Stimulated activated CD4-positive, alpha-beta T cell treated with anti-CD3 and anti-CD28 coated beads, Interleukin-4, amount 100 ng/mL, for 24 hours (primary cell): ENCODE results near the gene CSH1.
"Not testable (repeated sequence)": the region's sequence is repeated elsewhere in the genome, so short reads cannot be mapped to it uniquely, and the experiment has no call there.

Experiments used
- DNase-seq: peaks from one replicate; pipeline ENCODE4 v3.0.0-alpha.2; 2020

The CSH1 gene

GRCh38 chr17:63898899-63899798, 2.8 kb upstream of the CSH1 start:
- peak; percentile 43 for DNase-seq

GRCh38 chr17:63894821-63895220, 1.6 kb downstream of the CSH1 start:
- DNase-seq: not testable (repeated sequence)

- DNase-seq: not testable (repeated sequence)
These were observed 2.4 kb downstream of the CSH1 start for GRCh38 chr17:63894021-63894420.

DNA sequence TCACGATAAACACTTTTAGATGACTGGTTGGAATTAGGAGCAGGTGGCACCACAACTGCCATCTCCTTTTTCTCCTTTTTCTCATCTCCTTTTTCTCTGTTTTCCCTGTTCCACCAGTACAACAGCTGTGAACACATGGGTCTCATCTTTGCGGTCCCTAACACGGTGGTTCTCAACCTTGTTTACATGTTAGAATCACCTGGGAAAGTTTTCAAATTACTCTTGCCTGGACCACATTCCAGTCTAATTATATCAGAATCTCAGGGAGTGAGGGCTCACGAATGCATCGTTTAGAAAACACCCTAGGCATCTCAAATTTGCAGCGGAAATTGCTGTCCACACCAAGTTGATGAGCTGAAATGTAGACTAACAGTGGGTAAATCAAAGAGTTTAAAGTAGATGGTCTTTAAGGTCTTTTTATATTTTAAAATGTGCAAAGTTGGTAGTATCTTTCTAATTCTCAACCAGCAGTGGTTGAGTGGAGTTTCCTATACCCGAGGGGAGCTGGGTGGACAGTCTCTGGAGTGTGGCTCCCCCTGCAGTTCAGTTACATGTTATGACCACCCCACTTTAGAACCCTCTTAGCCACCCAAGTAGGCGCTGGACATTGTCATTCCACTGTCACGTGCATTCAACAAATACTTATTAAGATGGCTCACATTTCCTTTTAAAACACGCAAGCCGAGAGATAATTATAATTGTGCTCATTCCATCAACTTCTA, 3.9 kb downstream of the CSH1 start:
- DNase-seq: not testable (repeated sequence)

GRCh38 chr17:63889026-63889848, 7.1 kb downstream of the CSH1 start:
- DNase-seq: peak; percentile 23

DNA sequence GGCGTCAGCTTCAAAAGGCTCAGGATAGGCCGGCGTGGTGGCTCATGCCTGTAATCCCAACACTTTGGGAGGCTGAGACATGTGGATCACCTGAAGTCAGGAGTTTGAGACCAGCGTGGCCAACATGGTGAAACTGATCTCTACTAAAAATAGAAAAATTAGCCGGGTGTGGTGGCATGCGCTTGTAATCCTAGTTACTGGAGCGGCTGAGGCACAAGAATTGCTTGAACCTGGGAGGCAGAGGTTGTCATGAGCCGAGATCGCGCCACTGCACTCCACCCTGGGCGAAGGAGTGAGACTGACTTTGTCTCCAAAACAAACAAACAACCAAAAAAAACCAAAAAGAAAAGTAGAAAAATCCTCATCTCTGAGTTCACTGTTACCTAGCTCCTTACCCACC, 11.3 kb downstream of the CSH1 start:
- not testable (repeated sequence) for DNase-seq

- not testable (repeated sequence) for DNase-seq
These were observed 13.7 kb downstream of the CSH1 start for GRCh38 chr17:63882626-63883126.

DNA sequence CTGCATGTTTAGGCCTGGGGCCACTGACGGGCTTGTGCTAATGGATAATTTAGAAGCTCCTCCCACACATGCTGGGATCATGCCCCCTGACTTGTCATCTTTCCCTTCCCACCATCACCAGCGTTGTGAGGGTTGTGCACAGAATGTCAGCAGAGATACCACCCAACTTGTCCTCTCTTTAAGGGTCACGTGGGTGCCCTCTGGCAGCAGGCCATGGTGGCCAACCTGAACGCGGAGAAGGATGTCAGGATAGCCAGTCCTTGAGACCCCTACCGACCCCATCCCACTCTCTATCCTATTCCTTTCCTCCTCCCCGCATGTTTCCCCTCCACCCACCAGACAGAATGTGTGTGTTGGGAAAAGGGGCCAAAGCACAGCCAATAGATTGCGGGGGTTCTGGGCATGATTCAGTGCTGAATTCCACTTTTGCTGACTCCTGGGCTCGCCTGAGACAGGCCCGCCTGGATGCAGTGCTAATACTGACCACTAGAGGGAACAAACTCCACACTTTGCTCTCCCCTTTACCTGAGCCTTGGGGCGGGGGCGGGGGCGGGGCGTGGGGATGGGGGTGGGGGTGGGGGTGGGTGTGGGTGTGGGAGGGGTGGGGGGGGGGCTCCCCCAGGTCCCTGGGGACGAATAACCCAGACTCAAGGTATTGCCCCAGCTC, 14.3 kb downstream of the CSH1 start, which contains the start of gene GH2:
TSS of gene GH2 (minus strand) at position 10 of the 667 bp plus-strand sequence. CDS start 143 bp downstream, outside the sequence.
- peak; percentile 71 for DNase-seq

- not testable (repeated sequence) for DNase-seq
These were observed 15.0 kb downstream of the CSH1 start for GRCh38 chr17:63881337-63881736.

- DNase-seq: no peak
These were observed 15.7 kb downstream of the CSH1 start for GRCh38 chr17:63880706-63881105.

- not testable (repeated sequence) for DNase-seq
These were observed 18.0 kb downstream of the CSH1 start for GRCh38 chr17:63878413-63878812.

DNA sequence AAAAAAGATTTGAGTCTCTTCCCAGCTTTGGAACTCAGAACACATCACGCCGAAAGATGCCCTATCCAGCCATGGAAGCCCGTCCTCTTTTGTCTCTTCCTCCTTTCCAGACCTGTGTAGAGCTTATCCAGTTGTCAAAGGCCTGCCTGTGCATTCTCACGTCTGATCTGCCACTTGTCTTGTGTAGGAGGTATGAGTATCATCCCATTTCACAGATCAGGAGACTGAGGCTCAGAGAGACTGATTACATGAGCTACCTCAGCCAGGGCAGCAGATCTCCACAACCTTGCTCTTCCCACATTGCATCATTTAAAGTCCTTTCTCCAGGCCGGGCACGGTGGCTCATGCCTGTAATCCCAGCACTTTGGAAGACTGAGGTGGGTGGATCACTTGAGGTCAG, 21.7 kb downstream of the CSH1 start:
- DNase-seq: not testable (repeated sequence)

DNA sequence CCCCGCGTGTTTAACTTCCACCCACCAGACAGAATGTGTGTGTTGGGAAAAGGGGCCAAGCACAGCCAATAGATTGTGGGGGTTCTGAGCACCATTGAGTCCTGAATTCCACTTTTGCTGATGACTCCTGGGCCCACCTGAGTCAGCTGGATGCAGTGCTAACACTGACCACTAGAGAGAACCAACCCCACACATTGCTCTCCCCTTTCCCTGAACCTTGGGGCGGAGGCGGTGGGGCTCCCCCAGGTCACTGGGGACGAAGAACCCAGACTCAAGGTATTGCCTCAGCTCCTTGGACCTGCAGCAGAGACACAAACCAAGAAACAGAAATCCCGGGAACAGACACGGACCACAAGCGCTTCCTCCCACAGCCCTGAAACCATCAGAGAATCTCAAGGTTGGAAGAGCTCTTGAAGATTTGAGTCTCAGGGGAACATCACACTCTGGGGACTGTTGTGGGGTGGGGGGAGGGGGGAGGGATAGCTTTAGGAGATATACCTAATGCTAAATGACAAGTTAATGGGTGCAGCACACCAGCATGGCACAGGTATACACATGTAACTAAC, 22.2 kb downstream of the CSH1 start:
- DNase-seq: not testable (repeated sequence)

GRCh38 chr17:63873577-63873976, 22.8 kb downstream of the CSH1 start, which contains the start of gene CSH2:
Gene CSH2 (minus strand): TSS chr17:63873677. CDS start chr17:63873614, 63 bp downstream.
- DNase-seq: not testable (repeated sequence)

DNA sequence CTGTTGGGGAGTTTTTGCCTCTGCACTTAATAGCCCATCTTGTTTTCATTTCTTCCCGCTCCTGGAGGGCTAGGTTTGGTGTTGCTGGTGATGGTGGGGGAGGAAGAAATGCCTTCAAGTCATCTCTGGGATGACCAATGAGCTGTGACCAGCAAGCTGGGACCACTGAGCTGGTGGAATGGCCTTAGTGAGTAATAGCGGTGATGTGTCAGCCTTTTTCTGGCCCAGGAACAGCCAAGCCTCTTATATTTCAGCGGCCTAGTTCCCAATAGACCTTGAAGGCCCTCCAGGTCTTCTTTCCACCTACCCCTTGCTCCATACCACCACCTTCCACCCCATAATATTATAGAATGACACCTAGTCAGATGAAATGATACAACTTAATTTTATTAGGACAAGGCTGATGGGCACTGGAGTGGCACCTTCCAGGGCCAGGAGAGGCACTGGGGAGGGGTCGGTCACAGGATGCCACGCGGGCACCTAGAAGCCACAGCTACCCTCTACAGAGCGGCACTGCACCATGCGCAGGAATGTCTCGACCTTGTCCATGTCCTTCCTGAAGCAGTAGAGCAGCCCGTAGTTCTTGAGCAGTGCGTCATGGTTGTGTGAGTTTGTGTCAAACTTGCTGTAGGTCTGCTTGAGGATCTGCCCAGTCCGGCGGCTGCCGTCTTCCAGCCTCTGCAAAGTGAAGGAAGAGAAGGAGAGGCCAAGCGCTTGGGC, 24.6 kb downstream of the CSH1 start:
- DNase-seq: not testable (repeated sequence)

- DNase-seq: not testable (repeated sequence)
These were observed 26.1 kb downstream of the CSH1 start for GRCh38 chr17:63870292-63870665.

DNA sequence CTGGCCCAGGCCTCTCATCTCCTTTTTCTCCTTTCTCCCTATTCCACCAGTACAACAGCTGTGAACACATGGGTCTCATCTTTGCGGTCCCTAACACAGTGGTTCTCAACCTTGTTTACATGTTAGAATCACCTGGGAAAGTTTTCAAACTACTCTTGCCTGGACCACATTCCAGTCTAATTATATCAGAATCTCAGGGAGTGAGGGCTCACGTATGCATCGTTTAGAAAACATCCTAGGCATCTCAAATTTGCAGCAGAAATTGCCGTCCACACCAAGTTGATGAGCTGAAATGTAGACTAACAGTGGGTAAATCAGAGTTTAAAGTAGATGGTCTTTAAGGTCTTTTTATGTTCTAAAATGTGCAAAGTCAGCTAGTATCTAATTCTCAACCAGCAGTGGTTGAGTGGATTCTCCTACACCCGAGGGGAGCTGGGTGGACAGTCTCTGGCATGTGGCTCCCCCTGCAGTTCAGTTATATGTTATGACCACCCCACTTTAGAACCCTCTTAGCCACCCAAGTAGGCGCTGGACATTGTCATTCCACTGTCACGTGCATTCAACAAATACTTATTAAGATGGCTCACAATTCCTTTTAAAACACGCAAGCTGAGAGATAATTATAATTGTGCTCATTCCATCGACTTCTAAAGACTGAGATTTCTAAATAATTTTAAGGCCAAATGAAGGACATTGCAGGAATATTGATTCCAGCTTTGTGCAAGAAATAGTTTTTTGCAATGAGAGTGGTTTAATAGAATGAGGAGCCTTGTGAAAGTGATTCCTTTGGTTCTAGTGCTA, 26.7 kb downstream of the CSH1 start:
- DNase-seq: not testable (repeated sequence)

DNA sequence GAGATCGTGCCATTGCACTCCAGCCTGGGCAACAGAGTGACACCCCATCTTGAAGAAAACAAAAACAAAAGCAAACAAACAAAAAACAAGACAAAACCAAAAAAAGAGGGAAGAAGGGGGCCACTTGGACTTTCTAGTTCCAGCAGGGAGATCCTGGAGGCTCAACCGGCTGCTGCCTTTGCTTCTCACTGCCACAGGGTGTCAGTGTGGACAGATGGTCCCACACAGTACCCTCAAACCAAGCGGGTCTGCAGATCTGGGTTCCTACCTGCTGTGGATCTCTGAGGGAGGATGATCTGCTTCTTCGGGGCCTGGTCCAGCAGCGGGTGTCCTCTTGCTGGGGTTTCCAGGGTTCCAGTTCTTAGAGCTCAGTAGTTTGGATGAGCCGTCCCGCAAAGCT, 29.7 kb downstream of the CSH1 start:
- DNase-seq: not testable (repeated sequence)

DNA sequence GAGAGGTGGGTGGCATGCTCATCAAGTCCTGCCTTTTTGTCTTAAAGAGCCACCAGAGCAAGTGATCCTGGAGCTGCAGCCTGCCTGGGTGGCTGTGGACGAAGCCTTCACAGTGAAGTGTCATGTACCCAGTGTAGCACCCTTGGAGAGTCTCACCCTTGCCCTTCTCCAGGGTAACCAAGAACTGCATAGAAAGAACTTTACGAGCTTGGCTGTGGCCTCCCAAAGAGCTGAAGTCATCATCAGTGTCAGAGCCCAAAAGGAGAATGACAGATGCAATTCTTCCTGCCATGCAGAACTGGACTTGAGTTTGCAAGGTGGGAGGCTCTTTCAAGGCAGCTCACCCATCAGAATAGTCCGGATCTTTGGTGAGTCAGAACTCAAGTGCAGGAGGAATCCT, 37.1 kb downstream of the CSH1 start:
- no peak for DNase-seq

DNA sequence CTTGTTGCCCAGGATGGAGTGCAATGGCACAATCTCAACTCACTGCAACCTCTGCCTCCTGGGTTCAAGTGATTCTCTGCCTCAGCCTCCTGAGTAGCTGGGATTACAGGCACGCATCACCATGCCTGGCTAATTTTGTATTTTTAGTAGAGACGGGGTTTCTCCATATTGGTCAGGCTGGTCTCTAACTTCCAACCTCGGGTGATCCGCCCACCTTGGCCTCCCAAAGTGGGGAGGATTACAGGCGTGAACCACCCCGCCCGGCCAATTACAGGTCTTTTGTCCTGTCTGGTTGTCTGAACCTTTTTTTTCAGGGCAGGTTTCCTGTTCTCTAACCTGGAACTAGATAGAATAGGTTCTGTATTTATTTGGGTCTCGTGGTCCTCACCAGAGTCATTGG, 39.9 kb downstream of the CSH1 start:
- not testable (repeated sequence) for DNase-seq
